GM19099 (cell line): ENCODE results near the gene MT2A.

Experiments
- POLR2A ChIP-seq: IDR thresholded peaks from 3 replicates; pipeline ENCODE4 v1.6.1; 2011; ENCODE audit warnings: low read depth; ENCODE audit not compliant: insufficient read length; ENCODE audit errors: extremely low read depth

Gene MT2A

DNA sequence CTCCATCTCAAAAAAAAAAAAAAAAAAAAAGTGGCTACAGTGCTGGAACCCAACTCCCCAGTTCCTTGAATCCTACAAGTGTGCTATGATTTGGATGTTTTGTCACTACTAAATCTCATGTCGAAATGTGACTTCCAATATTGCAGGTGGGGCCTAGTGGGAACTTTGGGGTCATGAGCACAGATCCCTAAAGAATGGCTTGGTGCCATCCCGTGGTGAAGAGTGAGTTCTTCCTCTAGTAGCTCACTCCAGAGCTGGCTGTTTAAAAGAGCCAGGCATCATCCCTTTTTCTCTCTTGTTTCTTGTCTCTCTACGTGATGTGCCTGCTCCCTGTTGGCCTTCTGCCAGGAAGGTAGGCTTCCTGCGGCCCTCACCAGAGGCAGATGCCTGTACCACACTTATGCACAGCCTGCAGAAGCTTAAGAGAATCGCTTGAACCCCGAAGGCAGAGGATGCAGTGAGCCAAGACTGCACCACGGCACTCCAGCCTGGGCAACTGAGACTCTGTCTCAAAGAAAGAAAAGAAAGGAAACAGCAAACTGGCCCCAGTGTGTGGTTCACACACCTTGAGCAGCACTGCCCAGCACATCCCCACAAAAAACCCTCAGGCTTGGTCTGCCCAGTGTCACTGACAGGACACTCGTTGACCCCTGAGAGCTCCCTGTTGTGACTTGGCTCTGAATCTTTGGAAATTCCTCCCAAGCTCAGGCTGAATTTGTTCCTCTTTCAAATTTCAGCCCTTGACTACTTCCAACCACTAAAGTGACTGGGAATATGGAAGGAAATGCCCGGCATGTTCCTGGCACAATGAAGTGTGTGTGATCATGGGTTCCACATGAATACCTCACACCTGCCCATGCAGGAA is 20.3 kb downstream of the MT2A start:
- TF ChIP-seq POLR2A, result no peak

DNA sequence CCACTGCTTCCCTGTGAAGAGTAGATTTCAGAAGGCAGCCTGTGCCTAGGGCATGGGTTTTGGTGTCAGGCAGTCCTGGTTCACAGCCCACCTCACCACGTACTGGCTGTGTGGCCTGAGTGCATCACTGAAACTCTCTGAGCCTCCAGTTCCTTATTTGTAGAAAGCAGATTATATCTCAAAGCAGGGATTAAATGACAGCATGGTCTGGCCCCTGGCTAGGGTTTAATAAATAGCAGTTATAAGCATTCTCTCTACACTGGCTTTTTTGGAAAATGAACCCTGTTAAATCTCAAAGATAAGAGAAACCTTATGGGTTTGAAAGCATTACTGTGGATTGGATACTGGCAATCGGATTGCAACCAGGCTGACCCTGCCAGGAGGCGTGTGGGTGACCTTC is 21.1 kb downstream of the MT2A start:
- TF ChIP-seq POLR2A, result no peak

DNA sequence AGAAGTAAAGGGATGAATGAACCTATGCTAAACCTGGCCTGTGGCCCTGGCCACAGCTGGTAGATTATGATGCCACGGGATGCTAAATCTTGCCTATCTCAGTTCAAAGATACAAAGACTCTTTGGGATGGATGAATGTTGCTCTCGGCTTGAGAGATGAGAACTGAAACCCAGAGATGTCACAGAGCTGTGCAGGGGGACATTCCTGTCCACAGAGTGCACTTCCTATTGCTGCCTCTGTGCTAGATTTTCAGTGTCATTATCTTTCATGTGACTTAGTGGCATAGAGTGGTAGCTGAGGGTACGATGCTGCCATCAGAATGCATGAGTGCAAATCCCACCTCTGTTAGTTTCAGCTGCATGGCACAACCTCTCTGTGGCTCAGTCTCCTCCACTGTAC is 21.8 kb downstream of the MT2A start:
- TF ChIP-seq POLR2A, result no peak

DNA sequence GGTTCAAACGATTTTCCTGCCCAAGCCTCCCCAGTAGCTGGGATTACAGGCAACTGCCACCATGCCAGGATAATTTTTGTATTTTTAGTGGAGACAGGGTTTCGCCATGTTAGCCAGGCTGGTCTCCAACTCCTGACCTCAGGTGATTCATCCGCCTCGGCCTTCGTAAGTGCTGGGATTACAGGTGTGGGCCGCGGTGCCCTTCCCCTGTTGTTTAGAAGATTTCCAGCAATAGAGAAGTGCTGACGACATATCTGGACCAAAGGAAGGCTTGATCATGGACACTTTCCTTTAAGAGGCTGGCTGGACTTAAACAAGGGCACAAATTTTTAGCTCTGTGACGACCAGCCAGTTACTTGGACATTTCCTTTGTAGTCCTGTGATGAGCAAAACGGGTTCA is 22.8 kb downstream of the MT2A start:
- no peak for TF ChIP-seq POLR2A

DNA sequence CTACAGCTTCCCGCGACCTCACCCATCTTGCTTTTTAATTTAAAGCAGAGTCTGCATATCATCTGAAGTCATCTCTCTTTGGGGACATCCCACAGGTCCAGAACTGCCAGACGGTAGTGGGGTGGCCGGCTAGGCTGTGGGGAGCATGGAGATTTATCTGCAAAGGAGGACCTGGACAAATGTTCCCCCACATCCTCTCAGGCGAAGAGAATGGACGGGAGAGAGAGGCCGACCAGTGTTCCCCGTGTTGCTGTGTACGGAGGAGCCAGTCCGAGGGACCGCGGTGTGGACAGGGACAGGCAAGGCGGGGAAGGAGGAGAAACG is 23.4 kb downstream of the MT2A start:
- no peak for TF ChIP-seq POLR2A

DNA sequence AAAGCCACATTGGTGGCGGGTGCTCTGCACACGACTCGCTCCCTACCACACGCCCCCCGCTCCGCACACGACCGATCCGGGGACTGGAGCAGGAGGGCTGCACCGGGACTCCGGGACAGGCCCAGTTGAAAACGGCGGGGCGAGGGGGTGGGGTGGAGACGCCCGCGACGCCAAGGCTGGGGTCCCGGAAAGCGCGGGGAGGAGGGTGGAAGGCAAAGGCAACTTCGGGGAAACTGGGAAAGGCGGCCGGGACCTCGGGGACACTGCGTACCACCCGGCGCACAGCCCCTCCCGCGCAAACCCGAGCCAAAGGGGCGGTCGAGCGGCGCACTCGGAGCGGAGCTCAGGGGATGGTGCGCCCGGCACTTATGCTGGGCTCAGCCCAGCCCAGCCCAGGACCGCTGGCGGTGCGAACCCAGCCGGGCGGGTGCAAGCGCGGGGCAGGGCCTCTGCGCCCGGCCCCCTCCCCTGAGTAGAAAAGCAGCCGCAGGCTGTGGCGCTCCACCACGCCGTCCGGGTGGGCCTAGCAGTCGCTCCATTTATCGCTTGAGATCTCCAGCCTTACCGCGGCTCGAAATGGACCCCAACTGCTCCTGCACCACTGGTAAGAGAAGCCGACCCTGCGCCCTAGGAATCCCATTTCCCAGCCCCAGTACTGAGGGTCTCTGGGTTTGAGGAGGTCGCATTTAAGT is 23.9 kb downstream of the MT2A start, which contains the start of gene MT1M:
MT1M (plus strand) TSS at position 504 of the 692 bp plus-strand sequence; CDS start at position 577, 73 bp downstream.
- no peak for TF ChIP-seq POLR2A

DNA sequence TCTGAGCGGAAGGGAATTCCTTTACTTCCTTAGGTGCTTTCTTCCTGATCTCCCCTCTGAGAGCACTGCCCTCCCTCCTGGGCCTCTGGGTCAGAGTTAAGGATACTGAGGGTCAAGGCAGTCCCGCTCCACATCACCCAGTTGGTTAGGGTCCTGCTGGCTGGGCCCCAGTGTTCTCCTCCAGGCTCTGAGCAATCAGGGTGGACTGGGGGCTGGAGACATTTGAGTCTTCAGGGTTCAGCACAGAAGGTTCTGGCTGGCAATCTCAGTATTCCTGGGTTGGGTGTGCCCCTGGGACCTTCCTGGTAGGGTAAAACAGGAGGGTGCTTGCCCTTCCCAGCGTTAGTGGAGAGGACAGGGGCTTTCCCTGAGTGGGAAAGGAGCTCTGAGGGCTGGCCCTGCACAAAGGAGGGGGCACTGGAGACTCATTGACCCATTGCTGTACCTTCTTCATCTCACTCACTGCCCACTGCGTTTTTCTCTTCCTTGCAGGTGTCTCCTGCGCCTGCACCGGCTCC is 24.5 kb downstream of the MT2A start:
- TF ChIP-seq POLR2A, result no peak

DNA sequence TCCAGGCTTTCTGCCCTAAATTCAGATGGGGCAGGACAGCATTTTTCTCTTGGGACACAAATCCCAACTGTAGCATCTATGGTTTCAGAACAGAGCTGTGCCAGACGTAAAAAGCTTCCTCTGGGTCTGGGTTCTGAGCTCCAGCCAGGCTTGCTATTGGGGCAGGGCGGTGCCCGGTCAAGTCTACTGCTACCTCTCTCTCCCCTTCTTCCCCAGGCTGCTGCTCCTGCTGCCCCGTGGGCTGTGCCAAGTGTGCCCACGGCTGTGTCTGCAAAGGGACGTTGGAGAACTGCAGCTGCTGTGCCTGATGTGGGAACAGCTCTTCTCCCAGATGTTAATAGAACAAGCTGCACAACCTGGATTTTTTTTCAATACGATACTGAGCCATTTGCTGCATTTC is 25.2 kb downstream of the MT2A start:
- TF ChIP-seq POLR2A, result no peak

DNA sequence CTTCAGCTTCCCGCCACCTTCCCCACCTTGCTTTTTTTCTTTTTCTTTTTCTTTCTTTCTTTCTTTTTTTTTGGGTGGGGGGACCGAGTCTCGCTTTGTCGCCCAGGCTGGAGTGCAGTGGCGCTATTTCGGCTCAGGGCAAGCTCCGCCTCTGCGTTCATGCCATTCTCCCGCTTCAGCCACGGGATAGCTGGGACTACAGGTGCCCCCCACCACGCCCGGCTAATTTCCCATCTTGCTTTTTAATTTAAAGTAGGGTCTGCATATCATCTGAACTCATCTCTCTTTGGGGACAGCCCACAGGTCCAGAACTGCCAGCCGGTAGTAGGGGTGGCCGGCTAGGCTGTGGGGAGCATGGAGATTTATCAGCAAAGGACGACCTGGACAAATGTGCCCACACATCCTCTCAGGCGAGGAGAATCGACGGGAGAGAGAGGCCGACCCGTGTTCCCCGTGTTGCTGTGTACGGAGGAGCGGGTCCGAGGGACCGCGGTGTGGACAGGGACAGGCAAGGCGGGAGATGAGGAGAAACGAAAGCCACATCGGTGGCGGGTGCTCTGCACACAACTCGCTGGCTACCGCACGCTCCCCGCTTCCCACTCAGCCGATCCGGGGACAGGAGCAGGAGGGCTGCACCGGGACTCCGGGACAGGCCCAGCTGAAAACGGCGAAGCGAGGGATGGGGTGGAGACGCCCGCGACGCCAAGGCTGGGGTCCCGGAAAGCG is 26.5 kb downstream of the MT2A start:
- no peak for TF ChIP-seq POLR2A

DNA sequence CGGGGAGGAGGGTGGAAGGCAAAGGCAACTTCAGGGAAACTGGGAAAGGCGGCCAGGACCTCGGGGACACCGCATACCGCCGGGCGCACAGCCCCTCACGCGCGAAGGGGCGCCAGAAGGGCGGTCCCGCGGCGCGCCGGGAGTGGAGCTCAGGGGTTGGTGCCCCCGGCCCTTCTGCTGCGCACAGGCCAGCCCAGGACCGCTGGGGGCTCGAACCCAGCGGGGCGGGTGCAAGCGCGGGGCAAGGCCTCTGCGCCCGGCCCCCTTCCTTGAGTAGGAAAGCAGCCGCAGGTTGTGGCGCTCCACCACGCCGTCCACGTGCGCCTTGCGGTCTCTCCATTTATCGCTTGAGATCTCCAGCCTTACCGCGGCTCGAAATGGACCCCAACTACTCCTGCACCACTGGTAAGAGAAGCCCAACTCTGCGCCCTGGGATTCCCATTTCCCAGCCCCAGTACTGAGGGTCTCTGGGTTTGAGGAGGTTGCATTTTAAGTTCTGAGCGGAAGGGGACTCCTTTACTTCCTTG is 27.1 kb downstream of the MT2A start:
- no peak for TF ChIP-seq POLR2A

DNA sequence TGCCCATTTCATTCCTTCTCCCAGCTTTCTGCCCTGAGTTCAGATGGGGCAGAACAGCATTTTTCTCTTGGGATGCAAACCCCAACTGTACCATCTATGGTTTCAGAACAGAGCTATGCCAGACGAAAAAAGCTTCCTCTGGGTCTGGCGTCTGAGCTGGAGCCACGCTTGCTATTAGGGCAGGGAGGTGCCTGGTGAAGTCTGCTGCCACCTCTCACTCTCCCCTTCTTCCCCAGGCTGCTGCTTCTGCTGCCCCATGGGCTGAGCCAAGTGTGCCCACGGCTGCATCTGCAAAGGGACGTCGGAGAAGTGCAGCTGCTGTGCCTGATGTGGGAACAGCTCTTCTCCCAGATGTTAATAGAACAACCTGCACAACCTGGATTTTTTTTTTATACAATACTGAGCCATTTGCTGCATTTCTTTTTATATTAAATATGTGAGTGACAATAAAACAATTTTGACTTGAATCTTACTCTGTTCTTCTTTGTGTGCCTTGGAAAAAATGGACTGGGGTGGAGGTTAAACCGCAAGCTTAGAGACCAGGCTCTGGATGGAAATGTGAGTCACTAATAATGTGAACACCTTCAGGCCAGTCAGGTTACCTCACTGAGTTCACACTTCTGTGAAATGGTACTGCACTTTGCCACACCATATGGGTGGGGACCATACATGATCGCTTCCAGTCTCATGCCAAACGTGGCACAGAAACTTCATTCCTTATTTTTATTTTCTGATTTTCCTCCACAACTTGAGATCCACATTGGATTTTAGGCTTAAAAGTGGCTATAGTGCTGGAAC is 28.4 kb downstream of the MT2A start:
- TF ChIP-seq POLR2A, result no peak

DNA sequence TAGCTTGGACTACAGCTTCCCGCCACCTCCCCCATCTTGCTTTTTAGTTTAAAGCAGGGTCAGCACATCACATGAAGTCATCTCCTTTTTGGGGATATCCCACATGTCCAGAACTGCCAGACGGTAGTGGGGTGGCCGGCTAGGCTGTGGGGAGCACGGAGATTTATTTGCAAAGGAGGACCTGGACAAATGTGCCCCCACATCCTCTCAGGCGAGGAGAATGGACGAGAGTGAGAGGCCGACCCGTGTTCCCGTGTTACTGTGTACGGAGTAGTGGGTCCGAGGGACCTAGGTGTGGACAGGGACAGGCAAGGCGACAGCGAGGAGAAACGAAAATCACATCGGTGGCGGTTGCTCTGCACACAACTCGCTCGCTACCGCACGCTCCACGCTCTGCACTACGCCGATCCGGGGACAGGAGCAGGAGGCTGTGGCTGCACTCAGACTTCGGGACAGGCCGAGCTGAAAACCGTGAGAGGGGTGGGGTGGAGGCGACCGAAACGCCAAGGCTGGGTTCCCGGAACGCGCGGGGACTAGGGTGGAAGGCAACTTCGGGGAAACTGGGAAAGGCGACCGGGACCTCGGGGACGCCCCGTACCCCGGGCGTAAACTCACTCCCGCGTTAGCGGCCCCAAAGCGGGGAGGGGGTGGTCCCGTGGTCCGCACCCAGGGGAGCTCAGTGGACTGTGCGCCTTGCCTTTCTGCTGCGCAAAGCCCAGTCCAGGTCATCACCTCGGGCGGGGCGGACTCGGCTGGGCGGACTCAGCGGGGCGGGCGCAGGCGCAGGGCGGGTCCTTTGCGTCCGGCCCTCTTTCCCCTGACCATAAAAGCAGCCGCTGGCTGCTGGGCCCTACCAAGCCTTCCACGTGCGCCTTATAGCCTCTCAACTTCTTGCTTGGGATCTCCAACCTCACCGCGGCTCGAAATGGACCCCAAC is 29.7 kb downstream of the MT2A start, which contains the start of gene MT1A:
MT1A (plus strand) TSS at position 853 of the 937 bp plus-strand sequence; CDS start at position 926, 73 bp downstream.
- TF ChIP-seq POLR2A, result no peak

DNA sequence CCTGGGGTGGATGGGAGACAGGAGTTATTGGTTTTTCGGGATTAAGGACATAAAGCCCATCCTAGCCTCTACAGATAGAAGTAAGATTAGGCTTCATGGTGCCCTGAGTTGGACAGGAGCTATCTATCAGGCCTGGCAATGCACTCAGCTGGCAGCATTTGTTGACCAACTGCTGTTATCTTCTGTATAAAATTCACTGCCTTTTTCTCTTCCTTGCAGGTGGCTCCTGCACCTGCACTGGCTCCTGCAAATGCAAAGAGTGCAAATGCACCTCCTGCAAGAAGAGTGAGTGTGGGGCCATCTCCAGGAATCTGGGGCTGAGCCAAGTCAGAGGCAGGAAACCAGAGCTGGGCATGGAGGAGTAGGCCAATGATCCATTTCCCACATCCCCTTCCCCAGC is 30.7 kb downstream of the MT2A start:
- TF ChIP-seq POLR2A, result no peak
